WTC11 (cell line): ENCODE measurements around the gene CDCA5. TPM values are rescaled to one million over a fixed set of nuclear protein-coding genes. Genes with fewer than 3 reads are reported as not detected.

Experiments used
- ETV6 ChIP-seq: sonication (generic); formaldehyde crosslinking; IDR thresholded peaks from 2 replicates; pipeline ENCODE4 v1.8.1; 2022; ENCODE audit warnings: mild to moderate bottlenecking, missing genetic modification reagents
- FOXP4 ChIP-seq: sonication (generic); formaldehyde crosslinking; IDR thresholded peaks from 2 replicates; pipeline ENCODE4 v1.8.0; 2022; ENCODE audit warnings: mild to moderate bottlenecking, missing genetic modification reagents
- NFATC4 ChIP-seq: fragments of 250-450 bp; sonication (Bioruptor Pico); IDR thresholded peaks from 2 replicates; pipeline ENCODE4 v1.9.0; 2021; ENCODE audit warnings: mild to moderate bottlenecking
- NFE2L1 ChIP-seq: sonication (generic); formaldehyde crosslinking; IDR thresholded peaks from 2 replicates; pipeline ENCODE4 v1.8.1; 2023; ENCODE audit warnings: missing genetic modification reagents
- NFYB ChIP-seq: sonication (generic); formaldehyde crosslinking; conservative IDR thresholded peaks from 2 replicates; pipeline ENCODE4 v1.8.0; 2022; ENCODE audit warnings: low read depth, missing genetic modification reagents
- NR3C1 ChIP-seq: sonication (generic); formaldehyde crosslinking; conservative IDR thresholded peaks from 2 replicates; pipeline ENCODE4 v1.8.1; 2023; ENCODE audit warnings: low read depth, mild to moderate bottlenecking, missing genetic modification reagents
- PREB ChIP-seq: sonication (generic); formaldehyde crosslinking; IDR thresholded peaks from 2 replicates; pipeline ENCODE4 v1.8.1; 2022; ENCODE audit warnings: mild to moderate bottlenecking, missing genetic modification reagents, moderate library complexity, borderline replicate concordance
- SOX15 ChIP-seq: fragments of 250-450 bp; sonication (Bioruptor Pico); IDR thresholded peaks from 2 replicates; pipeline ENCODE4 v1.9.0; 2021; ENCODE audit warnings: mild to moderate bottlenecking
- SP1 ChIP-seq: sonication (generic); formaldehyde crosslinking; conservative IDR thresholded peaks from 2 replicates; pipeline ENCODE4 v1.8.1; 2022; ENCODE audit warnings: missing genetic modification reagents
- TCF7 ChIP-seq: sonication (generic); formaldehyde crosslinking; IDR thresholded peaks from 2 replicates; pipeline ENCODE4 v1.8.0; 2022; ENCODE audit warnings: mild to moderate bottlenecking, low read depth, missing genetic modification reagents, moderate library complexity
- TEAD1 ChIP-seq: sonication (generic); formaldehyde crosslinking; IDR thresholded peaks from 2 replicates; pipeline ENCODE4 v1.8.0; 2022; ENCODE audit warnings: mild to moderate bottlenecking, missing genetic modification reagents
- ZMAT4 ChIP-seq: fragments of 250-450 bp; sonication (Bioruptor Pico); IDR thresholded peaks from 2 replicates; pipeline ENCODE4 v1.9.0; 2021; ENCODE audit warnings: mild to moderate bottlenecking
- ZNF219 ChIP-seq: sonication (generic); formaldehyde crosslinking; IDR thresholded peaks from 2 replicates; pipeline ENCODE4 v1.8.0; 2023; ENCODE audit warnings: missing genetic modification reagents, mild to moderate bottlenecking, borderline replicate concordance
- ZNF232 ChIP-seq: sonication (generic); formaldehyde crosslinking; IDR thresholded peaks from 2 replicates; pipeline ENCODE4 v1.8.0; 2022; ENCODE audit warnings: mild to moderate bottlenecking, missing genetic modification reagents
- ZNF317 ChIP-seq: sonication (generic); formaldehyde crosslinking; IDR thresholded peaks from 2 replicates; pipeline ENCODE4 v1.8.1; 2023; ENCODE audit warnings: low read depth, mild to moderate bottlenecking, moderate library complexity, missing genetic modification reagents, borderline replicate concordance
- ZNF425 ChIP-seq: fragments of 250-450 bp; sonication (Bioruptor Pico); conservative IDR thresholded peaks from 2 replicates; pipeline ENCODE4 v1.9.0; 2021; ENCODE audit warnings: mild to moderate bottlenecking
- ZNF512 ChIP-seq: sonication (generic); formaldehyde crosslinking; IDR thresholded peaks from 2 replicates; pipeline ENCODE4 v1.8.1; 2022; ENCODE audit warnings: missing genetic modification reagents, borderline replicate concordance
- ZSCAN18 ChIP-seq: fragments of 250-450 bp; sonication (Bioruptor Pico); IDR thresholded peaks from 2 replicates; pipeline ENCODE4 v2.1.2; 2022; ENCODE audit warnings: mild to moderate bottlenecking, moderate library complexity
- total RNA-seq: library from RNA; stranded (reverse); gene quantifications from 3 replicates; pipeline ENCODE4 v1.2.3, GENCODE V29; 2021
- TF ChIP-seq, protein P1 (sequence below): sonication (generic); formaldehyde crosslinking; IDR thresholded peaks from 2 replicates; pipeline ENCODE4 v1.8.1; 2023; ENCODE audit warnings: mild to moderate bottlenecking, missing genetic modification reagents, borderline replicate concordance
- TF ChIP-seq, protein P2 (sequence below): fragments of 250-450 bp; sonication (Bioruptor Pico); IDR thresholded peaks from 2 replicates; pipeline ENCODE4 v1.9.0; 2021; ENCODE audit warnings: mild to moderate bottlenecking, borderline replicate concordance

CDCA5 gene
- total RNA-seq, 1 experiment from 2014 or later, result 95.9 TPM

- TF ChIP-seq TEAD1 (CRISPR knock-in tag) (peak; percentile 90), ETV6 (CRISPR knock-in tag) (no peak), NR3C1 (CRISPR knock-in tag) (no peak), NFATC4 (no peak), NFE2L1 (CRISPR knock-in tag) (peak; percentile 87), ZMAT4 (CRISPR knock-in tag) (no peak), FOXP4 (CRISPR knock-in tag) (peak; percentile 78), SP1 (0 out of 2 replicates have a peak, but pooled peaks have one; percentile 48), PREB (CRISPR knock-in tag) (no peak), SOX15 (no peak), ZNF232 (CRISPR knock-in tag) (peak; percentile 91; the same call in 1 of the 2 replicates), TCF7 (CRISPR knock-in tag) (no peak), ZNF317 (CRISPR knock-in tag) (peak; percentile 55; the same call in 1 of the 2 replicates), ZNF512 (CRISPR knock-in tag) (no peak), ZNF425 (no peak), ZNF219 (CRISPR knock-in tag) (peak; percentile 86; the same call in 1 of the 2 replicates), ZSCAN18 (CRISPR knock-in tag) (no peak), NFYB (CRISPR knock-in tag) (0 out of 2 replicates have a peak, but pooled peaks have one; percentile 14)
- TF ChIP-seq, protein P1, sequence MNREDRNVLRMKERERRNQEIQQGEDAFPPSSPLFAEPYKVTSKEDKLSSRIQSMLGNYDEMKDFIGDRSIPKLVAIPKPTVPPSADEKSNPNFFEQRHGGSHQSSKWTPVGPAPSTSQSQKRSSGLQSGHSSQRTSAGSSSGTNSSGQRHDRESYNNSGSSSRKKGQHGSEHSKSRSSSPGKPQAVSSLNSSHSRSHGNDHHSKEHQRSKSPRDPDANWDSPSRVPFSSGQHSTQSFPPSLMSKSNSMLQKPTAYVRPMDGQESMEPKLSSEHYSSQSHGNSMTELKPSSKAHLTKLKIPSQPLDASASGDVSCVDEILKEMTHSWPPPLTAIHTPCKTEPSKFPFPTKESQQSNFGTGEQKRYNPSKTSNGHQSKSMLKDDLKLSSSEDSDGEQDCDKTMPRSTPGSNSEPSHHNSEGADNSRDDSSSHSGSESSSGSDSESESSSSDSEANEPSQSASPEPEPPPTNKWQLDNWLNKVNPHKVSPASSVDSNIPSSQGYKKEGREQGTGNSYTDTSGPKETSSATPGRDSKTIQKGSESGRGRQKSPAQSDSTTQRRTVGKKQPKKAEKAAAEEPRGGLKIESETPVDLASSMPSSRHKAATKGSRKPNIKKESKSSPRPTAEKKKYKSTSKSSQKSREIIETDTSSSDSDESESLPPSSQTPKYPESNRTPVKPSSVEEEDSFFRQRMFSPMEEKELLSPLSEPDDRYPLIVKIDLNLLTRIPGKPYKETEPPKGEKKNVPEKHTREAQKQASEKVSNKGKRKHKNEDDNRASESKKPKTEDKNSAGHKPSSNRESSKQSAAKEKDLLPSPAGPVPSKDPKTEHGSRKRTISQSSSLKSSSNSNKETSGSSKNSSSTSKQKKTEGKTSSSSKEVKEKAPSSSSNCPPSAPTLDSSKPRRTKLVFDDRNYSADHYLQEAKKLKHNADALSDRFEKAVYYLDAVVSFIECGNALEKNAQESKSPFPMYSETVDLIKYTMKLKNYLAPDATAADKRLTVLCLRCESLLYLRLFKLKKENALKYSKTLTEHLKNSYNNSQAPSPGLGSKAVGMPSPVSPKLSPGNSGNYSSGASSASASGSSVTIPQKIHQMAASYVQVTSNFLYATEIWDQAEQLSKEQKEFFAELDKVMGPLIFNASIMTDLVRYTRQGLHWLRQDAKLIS (CRISPR knock-in tag), result peak; percentile 92; the same call in 1 of the 2 replicates
- TF ChIP-seq, protein P2, sequence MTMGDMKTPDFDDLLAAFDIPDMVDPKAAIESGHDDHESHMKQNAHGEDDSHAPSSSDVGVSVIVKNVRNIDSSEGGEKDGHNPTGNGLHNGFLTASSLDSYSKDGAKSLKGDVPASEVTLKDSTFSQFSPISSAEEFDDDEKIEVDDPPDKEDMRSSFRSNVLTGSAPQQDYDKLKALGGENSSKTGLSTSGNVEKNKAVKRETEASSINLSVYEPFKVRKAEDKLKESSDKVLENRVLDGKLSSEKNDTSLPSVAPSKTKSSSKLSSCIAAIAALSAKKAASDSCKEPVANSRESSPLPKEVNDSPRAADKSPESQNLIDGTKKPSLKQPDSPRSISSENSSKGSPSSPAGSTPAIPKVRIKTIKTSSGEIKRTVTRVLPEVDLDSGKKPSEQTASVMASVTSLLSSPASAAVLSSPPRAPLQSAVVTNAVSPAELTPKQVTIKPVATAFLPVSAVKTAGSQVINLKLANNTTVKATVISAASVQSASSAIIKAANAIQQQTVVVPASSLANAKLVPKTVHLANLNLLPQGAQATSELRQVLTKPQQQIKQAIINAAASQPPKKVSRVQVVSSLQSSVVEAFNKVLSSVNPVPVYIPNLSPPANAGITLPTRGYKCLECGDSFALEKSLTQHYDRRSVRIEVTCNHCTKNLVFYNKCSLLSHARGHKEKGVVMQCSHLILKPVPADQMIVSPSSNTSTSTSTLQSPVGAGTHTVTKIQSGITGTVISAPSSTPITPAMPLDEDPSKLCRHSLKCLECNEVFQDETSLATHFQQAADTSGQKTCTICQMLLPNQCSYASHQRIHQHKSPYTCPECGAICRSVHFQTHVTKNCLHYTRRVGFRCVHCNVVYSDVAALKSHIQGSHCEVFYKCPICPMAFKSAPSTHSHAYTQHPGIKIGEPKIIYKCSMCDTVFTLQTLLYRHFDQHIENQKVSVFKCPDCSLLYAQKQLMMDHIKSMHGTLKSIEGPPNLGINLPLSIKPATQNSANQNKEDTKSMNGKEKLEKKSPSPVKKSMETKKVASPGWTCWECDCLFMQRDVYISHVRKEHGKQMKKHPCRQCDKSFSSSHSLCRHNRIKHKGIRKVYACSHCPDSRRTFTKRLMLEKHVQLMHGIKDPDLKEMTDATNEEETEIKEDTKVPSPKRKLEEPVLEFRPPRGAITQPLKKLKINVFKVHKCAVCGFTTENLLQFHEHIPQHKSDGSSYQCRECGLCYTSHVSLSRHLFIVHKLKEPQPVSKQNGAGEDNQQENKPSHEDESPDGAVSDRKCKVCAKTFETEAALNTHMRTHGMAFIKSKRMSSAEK, result no peak
Observed at GRCh38 chr11:65116370-65117205, 32.7 kb upstream of the CDCA5 start (continued).
